HG02943 (cell line): Measurements from ENCODE around the gene SIPA1L3.
A peak's percentile ranks its signal among the peaks of the same experiment; 100 is the strongest.

ENCODE experiments used
- ATAC-seq: cut with Tn5 transposase; IDR thresholded peaks from one replicate; pipeline ENCODE4 v1.9.1; 2021; ENCODE audit warnings: mild to moderate bottlenecking, low read depth, moderate library complexity; ENCODE audit not compliant: unreplicated experiment

Gene SIPA1L3

GRCh38 chr19:37991841-37992248 lies 84.8 kb downstream of the SIPA1L3 start:
- ATAC-seq = no peak

- no peak for ATAC-seq
Measured at GRCh38 chr19:37992761-37993160, 85.8 kb downstream of the SIPA1L3 start.

GRCh38 chr19:37994823-37995130 lies 87.8 kb downstream of the SIPA1L3 start:
- ATAC-seq = no peak

GRCh38 chr19:37995346-37995745 lies 88.3 kb downstream of the SIPA1L3 start:
- no peak for ATAC-seq

- ATAC-seq = no peak
Measured at GRCh38 chr19:37997911-37998344, 90.9 kb downstream of the SIPA1L3 start.

GRCh38 chr19:37998801-37999308 lies 91.8 kb downstream of the SIPA1L3 start:
- ATAC-seq = no peak

GRCh38 chr19:37999309-38000213 lies 92.6 kb downstream of the SIPA1L3 start:
- ATAC-seq = no peak

GRCh38 chr19:38001158-38001781 lies 94.3 kb downstream of the SIPA1L3 start:
- no peak for ATAC-seq

- ATAC-seq = no peak
Measured at GRCh38 chr19:38003438-38004185, 96.6 kb downstream of the SIPA1L3 start.

GRCh38 chr19:38004186-38004520 lies 97.1 kb downstream of the SIPA1L3 start:
- no peak for ATAC-seq

GRCh38 chr19:38004521-38005223 lies 97.7 kb downstream of the SIPA1L3 start:
- peak; percentile 68 for ATAC-seq

GRCh38 chr19:38005224-38005614 lies 98.2 kb downstream of the SIPA1L3 start:
- no peak for ATAC-seq

- ATAC-seq = no peak
Measured at GRCh38 chr19:38006361-38007045, 99.5 kb downstream of the SIPA1L3 start.

GRCh38 chr19:38009650-38010242 lies 102.7 kb downstream of the SIPA1L3 start:
- ATAC-seq = no peak

- no peak for ATAC-seq
Measured at GRCh38 chr19:38011426-38011825, 104.4 kb downstream of the SIPA1L3 start.

GRCh38 chr19:38012290-38012689 lies 105.3 kb downstream of the SIPA1L3 start:
- ATAC-seq = no peak

GRCh38 chr19:38012944-38013343 lies 105.9 kb downstream of the SIPA1L3 start:
- ATAC-seq = no peak

- no peak for ATAC-seq
Measured at GRCh38 chr19:38013913-38014580, 107.0 kb downstream of the SIPA1L3 start.

GRCh38 chr19:38015216-38015615 lies 108.2 kb downstream of the SIPA1L3 start:
- ATAC-seq = no peak
